A673 (cell line): ENCODE measurements around the gene ATP5MC2. TPM values are rescaled to one million over a fixed set of nuclear protein-coding genes. Genes with fewer than 3 reads are reported as not detected.

ENCODE experiments used
- BruUV-seq: library from RNA; stranded (reverse); fragments of 400-500 nt; replicated peaks from 2 replicates; lab custom pipeline; 2021; lab: Mats Ljungman, UMichigan
- CTCF ChIA-PET: fragments of 300-600 bp; sonication (Branson Sonifier 250); formaldehyde crosslinking; loops from one replicate; lab custom pipeline; 2022; ENCODE audit warnings: antibody characterized with exemption; lab: Charles Lee
- POLR2A ChIA-PET: fragments of 300-600 bp; sonication (Branson Sonifier 250); formaldehyde crosslinking; loops from one replicate; lab custom pipeline; 2022; ENCODE audit warnings: antibody characterized with exemption; ENCODE audit not compliant: low non-redundant PET; lab: Charles Lee
- DNase-seq: peaks from one replicate; pipeline ENCODE4 v3.0.0-alpha.2; 2015; ENCODE audit warnings: low spot score
- H3K27ac ChIP-seq: fragments of 200-600 bp; sonication (generic); 2 replicates; pipeline ENCODE4 v1.5.1; 2016; ENCODE audit warnings: mixed run types, low read depth, mild to moderate bottlenecking, mixed read lengths, antibody characterized with exemption, low read length; ENCODE audit not compliant: poor library complexity, severe bottlenecking
- H3K27me3 ChIP-seq: fragments of 200-600 bp; sonication (generic); replicated peaks from 2 replicates; pipeline ENCODE4 v1.6.1; 2017; ENCODE audit warnings: mixed run types, low read depth, mild to moderate bottlenecking, mixed read lengths, antibody characterized with exemption, low read length; ENCODE audit not compliant: insufficient read depth, poor library complexity
- H3K36me3 ChIP-seq: fragments of 200-600 bp; sonication (generic); 2 replicates; pipeline ENCODE4 v1.6.1; 2016; ENCODE audit warnings: mixed run types, mild to moderate bottlenecking, mixed read lengths, antibody characterized with exemption, low read length; ENCODE audit not compliant: insufficient read depth, poor library complexity, severe bottlenecking
- H3K4me1 ChIP-seq: fragments of 200-600 bp; sonication (generic); 2 replicates; pipeline ENCODE4 v1.6.1; 2017; ENCODE audit warnings: mixed run types, mild to moderate bottlenecking, mixed read lengths, antibody characterized with exemption, low read length; ENCODE audit not compliant: insufficient read depth, poor library complexity, severe bottlenecking
- H3K4me3 ChIP-seq: fragments of 200-600 bp; sonication (generic); 2 replicates; pipeline ENCODE4 v1.5.1; 2016; ENCODE audit warnings: low read depth, mixed run types, mild to moderate bottlenecking, mixed read lengths, low read length; ENCODE audit not compliant: poor library complexity, severe bottlenecking
- H3K9me3 ChIP-seq: fragments of 200-600 bp; sonication (generic); 2 replicates; pipeline ENCODE4 v1.6.1; 2016; ENCODE audit warnings: mixed run types, low read depth, mild to moderate bottlenecking, mixed read lengths, antibody characterized with exemption, low read length; ENCODE audit not compliant: poor library complexity, severe bottlenecking
- EZH2 ChIP-seq: fragments of 200-600 bp; sonication (generic); IDR thresholded peaks from 2 replicates; pipeline ENCODE4 v1.6.1; 2017; ENCODE audit warnings: borderline replicate concordance, low read depth, mild to moderate bottlenecking, mixed read lengths, antibody characterized with exemption, low read length; ENCODE audit not compliant: poor library complexity, severe bottlenecking
- intact Hi-C: fragments of 100-400 bp; cut with micrococcal nuclease; formaldehyde crosslinking; loops from one replicate; pipeline ENCODE4 v1.10.0; 2022; ENCODE audit not compliant: unreplicated experiment
- total RNA-seq: library from RNA; stranded (reverse); gene quantifications from 2 replicates; pipeline ENCODE4 v1.2.3, GENCODE V29; 2021
- TF ChIP-seq, protein P1 (sequence below): fragments of 300-800, 200-600 bp; sonication (generic); conservative IDR thresholded peaks from 2 replicates; pipeline ENCODE4 v1.5.1; 2017; ENCODE audit warnings: low read depth, mild to moderate bottlenecking, antibody characterized with exemption, low read length, moderate library complexity, mixed read lengths

The ATP5MC2 gene
- total RNA-seq, 1 experiment from 2014 or later: 447 TPM

DNA sequence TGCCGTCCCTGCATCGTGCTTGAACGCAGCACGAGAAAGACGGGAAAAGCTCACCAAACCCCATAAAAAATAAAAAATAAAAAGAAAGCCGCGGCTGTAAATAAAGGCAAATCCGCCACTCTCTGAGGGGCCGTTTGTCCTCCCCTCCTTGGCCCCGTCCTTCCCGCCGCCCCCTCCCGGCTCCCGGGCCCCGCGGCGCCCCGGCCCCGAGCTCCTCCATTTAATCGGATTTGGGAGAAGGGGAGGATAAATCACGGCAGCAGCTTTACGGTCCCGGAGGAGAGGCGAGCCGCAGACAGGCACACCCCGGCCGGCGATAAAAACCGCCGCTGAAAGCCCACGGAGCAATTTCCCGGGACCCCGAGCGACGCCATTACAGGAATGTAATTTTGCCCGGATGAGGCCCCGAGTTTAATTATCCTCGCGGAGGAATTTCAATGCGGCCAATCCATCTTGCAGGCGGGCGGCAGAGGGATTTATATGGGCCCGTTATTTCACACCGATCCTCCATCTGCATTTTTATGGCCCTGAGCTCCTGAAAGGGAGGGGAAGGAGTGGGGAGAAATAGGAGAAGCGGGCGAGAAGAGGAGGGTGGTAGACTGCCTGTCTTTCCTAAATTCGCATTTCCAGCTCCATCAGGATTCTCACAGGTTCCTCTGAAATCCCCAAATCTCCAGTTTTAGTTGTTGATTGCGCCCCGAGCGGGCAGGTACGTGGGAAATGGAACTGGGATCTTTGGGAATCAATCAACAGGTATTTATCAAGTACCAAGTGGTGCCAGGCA is 1.3 kb upstream of the ATP5MC2 start:
- TF ChIP-seq EZH2: no peak
- TF ChIP-seq, protein P1, sequence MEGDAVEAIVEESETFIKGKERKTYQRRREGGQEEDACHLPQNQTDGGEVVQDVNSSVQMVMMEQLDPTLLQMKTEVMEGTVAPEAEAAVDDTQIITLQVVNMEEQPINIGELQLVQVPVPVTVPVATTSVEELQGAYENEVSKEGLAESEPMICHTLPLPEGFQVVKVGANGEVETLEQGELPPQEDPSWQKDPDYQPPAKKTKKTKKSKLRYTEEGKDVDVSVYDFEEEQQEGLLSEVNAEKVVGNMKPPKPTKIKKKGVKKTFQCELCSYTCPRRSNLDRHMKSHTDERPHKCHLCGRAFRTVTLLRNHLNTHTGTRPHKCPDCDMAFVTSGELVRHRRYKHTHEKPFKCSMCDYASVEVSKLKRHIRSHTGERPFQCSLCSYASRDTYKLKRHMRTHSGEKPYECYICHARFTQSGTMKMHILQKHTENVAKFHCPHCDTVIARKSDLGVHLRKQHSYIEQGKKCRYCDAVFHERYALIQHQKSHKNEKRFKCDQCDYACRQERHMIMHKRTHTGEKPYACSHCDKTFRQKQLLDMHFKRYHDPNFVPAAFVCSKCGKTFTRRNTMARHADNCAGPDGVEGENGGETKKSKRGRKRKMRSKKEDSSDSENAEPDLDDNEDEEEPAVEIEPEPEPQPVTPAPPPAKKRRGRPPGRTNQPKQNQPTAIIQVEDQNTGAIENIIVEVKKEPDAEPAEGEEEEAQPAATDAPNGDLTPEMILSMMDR: no peak
- no TSS peak for BruUV-seq
- Histone ChIP-seq H3K4me1 (peaks cover 47% of the 10 kb centered on the region), H3K27me3 (no peaks in the 10 kb centered on the region), H3K4me3 (peak overlapping the region; percentile 73), H3K27ac (peak overlapping the region; percentile 97), H3K36me3 (peaks cover 24% of the 10 kb centered on the region), H3K9me3 (no peaks in the 10 kb centered on the region)
- CTCF ChIA-PET: interaction anchor here (0.7 to 3.5 kb wide), 4 partner anchors 67 to 850 kb away, joined by 3 to 35 read pairs (median 4); no protein-coding TSS in a partner anchor
- peak; percentile 73 for DNase-seq
- intact Hi-C loops: loop anchor here (2.0 kb wide), 1 partner anchor 50 kb away; the partner anchor contains the start of gene ATF7
- POLR2A ChIA-PET: interaction anchor here (0.6 to 0.7 kb wide), 4 partner anchors 13 to 560 kb away, joined by 3 to 4 read pairs (median 3); partner anchors contain the start of gene HOXC10

- TF ChIP-seq, protein P1: no peak
- TF ChIP-seq EZH2: no peak
- H3K27me3 ChIP-seq: no peaks in the 10 kb centered on the region
- peak overlapping the region; percentile 73 for H3K4me3 ChIP-seq
- H3K4me1 ChIP-seq: peaks cover 49% of the 10 kb centered on the region
- H3K36me3 ChIP-seq: peaks cover 30% of the 10 kb centered on the region
- ChIA-PET CTCF (interaction anchor here (0.6 to 3.5 kb wide), 5 partner anchors 67 to 850 kb away, joined by 3 to 35 read pairs (median 4); no protein-coding TSS in a partner anchor), POLR2A (interaction anchor here (0.6 to 1.0 kb wide), 3 partner anchors 133 to 561 kb away, joined by 3 to 4 read pairs (median 3); partner anchors contain the start of gene HOXC10)
- TSS peak; percentile 91 for BruUV-seq
- intact Hi-C loops: loop anchor here (1.0 to 2.0 kb wide), 2 partner anchors 50 to 133 kb away; partner anchors contain the start of gene ATF7
- H3K9me3 ChIP-seq: no peaks in the 10 kb centered on the region
- peak; percentile 76 for DNase-seq
- peak overlapping the region; percentile 97 for H3K27ac ChIP-seq
Observed at GRCh38 chr12:53676656-53677015, 753 bp upstream of the ATP5MC2 start.

GRCh38 chr12:53674977-53675700 is 744 bp downstream of the ATP5MC2 start:
- ChIA-PET POLR2A (interaction anchor here (1.0 kb wide), 1 partner anchor 131 kb away, joined by 3 read pairs; no protein-coding TSS in a partner anchor), CTCF (interaction anchor here (0.6 to 3.5 kb wide), 4 partner anchors 52 to 135 kb away, joined by 4 to 35 read pairs (median 4); no protein-coding TSS in a partner anchor)
- no peak for DNase-seq
- BruUV-seq: TSS peak; percentile 59
- H3K27me3 ChIP-seq: no peaks in the 10 kb centered on the region
- H3K9me3 ChIP-seq: no peaks in the 10 kb centered on the region
- peaks cover 45% of the 10 kb centered on the region for H3K36me3 ChIP-seq
- H3K4me1 ChIP-seq: peaks cover 55% of the 10 kb centered on the region
- intact Hi-C loops: no loop called here
- H3K4me3 ChIP-seq: peak overlapping the region; percentile 73
- H3K27ac ChIP-seq: peak overlapping the region; percentile 97
- TF ChIP-seq, protein P1: no peak
- no peak for TF ChIP-seq EZH2
